Lower lobe of right lung (tissue), 2 donors: ENCODE data around the gene MICAL3. TPM values are rescaled to one million over a fixed set of nuclear protein-coding genes. Genes with fewer than 3 reads are reported as not detected.

Experiments
- ATAC-seq, 2 donors: fragments of 200-7000 bp; cut with Tn5 transposase; one replicate each; pipeline ENCODE4 v1.9.1; 2020 to 2022; ENCODE audit warnings: mild to moderate bottlenecking in 2 of 2, moderate library complexity in 2 of 2
- DNase-seq: peaks from one replicate; pipeline ENCODE4 v3.0.0-alpha.2; 2020
- H3K27ac ChIP-seq: fragments of 200-600 bp; one replicate; pipeline ENCODE4 v1.8.0; 2022
- H3K27me3 ChIP-seq: fragments of 200-600 bp; one replicate; pipeline ENCODE4 v1.8.0; 2022; ENCODE audit warnings: low read depth
- H3K36me3 ChIP-seq: fragments of 200-600 bp; one replicate; pipeline ENCODE4 v1.8.0; 2022; ENCODE audit warnings: mild to moderate bottlenecking
- H3K4me1 ChIP-seq: fragments of 200-600 bp; one replicate; pipeline ENCODE4 v1.8.0; 2022
- H3K4me3 ChIP-seq: fragments of 200-600 bp; one replicate; pipeline ENCODE4 v1.8.0; 2022; ENCODE audit warnings: mild to moderate bottlenecking
- H3K9me3 ChIP-seq: fragments of 200-600 bp; one replicate; pipeline ENCODE4 v1.8.0; 2022
- CTCF ChIP-seq: fragments of 200-600 bp; IDR thresholded peaks from one replicate; pipeline ENCODE4 v1.8.0; 2022; ENCODE audit warnings: antibody characterized with exemption, mild to moderate bottlenecking
- intact Hi-C: fragments of 100-400 bp; cut with DNase I; formaldehyde crosslinking; loops from one replicate; pipeline ENCODE4 v1.11.0; 2022
- total RNA-seq: library from RNA; stranded (reverse); fragmentation: NEBNext Ultra II Directional; extraction: Animal tissue kit (Norgen Biotek cat#: 25700); gene quantifications from one replicate; pipeline ENCODE4 v1.2.1, GENCODE V29; 2021
- donor health status: DM: no; HTN: yes; CAD: no; lungs with severe emphysema.

The MICAL3 gene
- total RNA-seq, 1 donor from 2014 or later: 23.5 TPM

GRCh38 chr22:17884893-17885292, 139.5 kb downstream of the MICAL3 start:
- H3K27ac ChIP-seq: no peak overlapping the region
- no peak for TF ChIP-seq CTCF

DNA sequence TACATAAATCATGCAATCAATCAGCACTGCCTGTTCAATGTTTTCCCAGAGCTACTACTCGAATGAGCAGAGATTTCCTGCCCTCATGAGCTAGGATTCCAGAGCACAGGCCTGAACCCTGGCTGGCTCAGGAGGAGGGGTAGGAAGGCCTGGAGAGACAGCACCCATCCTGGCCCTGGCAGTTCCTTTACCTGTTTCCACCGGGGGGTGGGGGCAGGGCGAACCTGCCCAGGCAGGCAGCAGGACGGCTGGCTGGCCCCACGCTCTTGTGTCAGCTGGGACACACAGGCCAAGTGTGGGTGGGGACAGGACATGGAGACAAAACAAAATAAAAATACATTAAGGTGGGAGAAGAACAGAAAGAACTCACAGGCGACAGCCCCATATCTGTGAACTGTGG, 140.3 kb downstream of the MICAL3 start:
- H3K9me3 ChIP-seq: no peaks in the 10 kb centered on the region
- H3K27me3 ChIP-seq: no peaks in the 10 kb centered on the region
- no peak for ATAC-seq
- no peaks in the 10 kb centered on the region for H3K4me1 ChIP-seq
- no peak for TF ChIP-seq CTCF
- intact Hi-C loops: no loop called here
- no peak overlapping the region for H3K4me3 ChIP-seq
- no peak for DNase-seq
- H3K27ac ChIP-seq: no peak overlapping the region
- peaks cover 65% of the 10 kb centered on the region for H3K36me3 ChIP-seq

More at GRCh38 chr22:17884893-17885292, 139.5 kb downstream of the MICAL3 start:
- H3K27me3 ChIP-seq: no peaks in the 10 kb centered on the region
- no peak overlapping the region for H3K4me3 ChIP-seq
- no peak for ATAC-seq
- DNase-seq: no peak
- intact Hi-C loops: no loop called here
- no peaks in the 10 kb centered on the region for H3K4me1 ChIP-seq
- no peaks in the 10 kb centered on the region for H3K9me3 ChIP-seq
- H3K36me3 ChIP-seq: peaks cover 63% of the 10 kb centered on the region

DNA sequence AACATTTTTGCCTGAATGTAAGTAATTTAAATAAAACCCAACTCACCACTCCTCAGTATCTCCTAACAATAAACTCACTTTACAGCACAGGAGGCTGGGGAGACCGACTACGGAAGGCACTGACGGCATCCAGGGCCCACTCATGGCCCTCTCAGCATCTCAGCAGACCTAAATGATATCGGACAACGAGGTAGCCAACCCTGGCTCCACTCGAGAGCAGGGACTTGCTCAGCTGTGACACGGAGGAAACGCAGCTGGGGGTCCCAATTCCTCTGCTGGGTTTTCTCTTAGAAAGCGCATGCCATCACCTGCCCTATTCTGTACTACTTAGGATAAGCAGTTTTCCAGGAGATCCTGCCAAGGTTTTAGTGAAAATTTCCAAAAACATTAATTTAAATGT, 141.0 kb downstream of the MICAL3 start:
- H3K9me3 ChIP-seq: no peaks in the 10 kb centered on the region
- H3K27me3 ChIP-seq: no peaks in the 10 kb centered on the region
- ATAC-seq (no peak), DNase-seq (no peak)
- TF ChIP-seq CTCF: no peak
- no peaks in the 10 kb centered on the region for H3K4me1 ChIP-seq
- H3K36me3 ChIP-seq: peaks cover 58% of the 10 kb centered on the region
- no peak overlapping the region for H3K4me3 ChIP-seq
- no peak overlapping the region for H3K27ac ChIP-seq
- intact Hi-C loops: no loop called here

DNA sequence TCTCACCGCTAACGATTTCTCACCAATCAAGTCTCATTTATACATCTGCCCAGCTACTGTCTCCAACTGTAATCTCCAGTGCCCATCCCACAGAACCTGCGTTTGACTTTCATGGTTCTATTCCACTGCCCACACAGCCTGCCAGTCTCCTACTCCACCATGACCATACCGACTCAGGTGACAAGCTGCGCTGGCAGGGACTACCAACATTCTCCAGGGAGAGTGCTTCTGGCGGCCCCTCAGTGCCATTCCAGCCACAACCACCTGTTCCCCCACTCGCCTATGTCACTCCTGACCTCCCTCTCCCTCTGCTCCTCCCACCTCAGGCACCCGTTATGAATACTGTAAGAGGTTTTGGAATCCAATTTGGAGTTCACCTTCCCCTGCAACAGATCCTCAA, 141.6 kb downstream of the MICAL3 start:
- H3K4me1 ChIP-seq: no peaks in the 10 kb centered on the region
- H3K27ac ChIP-seq: no peak overlapping the region
- ATAC-seq (no peak), DNase-seq (no peak)
- H3K9me3 ChIP-seq: no peaks in the 10 kb centered on the region
- peaks cover 52% of the 10 kb centered on the region for H3K36me3 ChIP-seq
- TF ChIP-seq CTCF: no peak
- intact Hi-C loops: no loop called here
- no peaks in the 10 kb centered on the region for H3K27me3 ChIP-seq
- no peak overlapping the region for H3K4me3 ChIP-seq

DNA sequence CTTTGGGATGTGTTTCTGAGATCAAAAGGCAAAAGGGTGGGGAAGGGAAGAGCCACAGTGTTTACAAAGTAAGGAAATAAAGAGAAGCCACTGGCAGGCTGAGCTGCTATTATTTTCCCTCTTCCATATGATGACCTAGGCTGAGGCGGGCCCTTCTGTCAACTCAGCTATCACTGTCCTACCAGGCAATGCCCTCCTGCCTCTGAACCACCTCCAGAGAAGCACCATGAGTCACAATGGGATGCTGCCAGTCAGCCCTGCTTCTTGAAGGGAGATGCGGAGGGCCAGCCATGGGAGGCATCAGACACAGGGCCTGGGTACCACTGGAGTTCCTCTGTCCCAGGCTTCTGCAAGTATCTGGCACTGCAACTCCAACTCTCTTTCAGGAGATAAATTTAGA, 142.2 kb downstream of the MICAL3 start:
- H3K36me3 ChIP-seq: peaks cover 49% of the 10 kb centered on the region
- H3K27me3 ChIP-seq: no peaks in the 10 kb centered on the region
- no peak for TF ChIP-seq CTCF
- intact Hi-C loops: no loop called here
- ATAC-seq: no peak
- DNase-seq: no peak
- no peaks in the 10 kb centered on the region for H3K9me3 ChIP-seq
- H3K4me1 ChIP-seq: no peaks in the 10 kb centered on the region
- no peak overlapping the region for H3K4me3 ChIP-seq
- no peak overlapping the region for H3K27ac ChIP-seq

- intact Hi-C loops: no loop called here
- no peaks in the 10 kb centered on the region for H3K4me1 ChIP-seq
- no peaks in the 10 kb centered on the region for H3K27me3 ChIP-seq
- H3K27ac ChIP-seq: no peak overlapping the region
- no peak for ATAC-seq
- peaks cover 47% of the 10 kb centered on the region for H3K36me3 ChIP-seq
- DNase-seq: no peak
- no peaks in the 10 kb centered on the region for H3K9me3 ChIP-seq
- TF ChIP-seq CTCF: no peak
- H3K4me3 ChIP-seq: no peak overlapping the region
Observed at GRCh38 chr22:17881366-17881765, 143.0 kb downstream of the MICAL3 start.
